Aorta (tissue), 5 donors: ENCODE results near the gene TDRD15. TPM values are rescaled to one million over a fixed set of nuclear protein-coding genes. Genes with fewer than 3 reads are reported as not detected.
"Not testable (repeated sequence)": the region's sequence is repeated elsewhere in the genome, so short reads cannot be mapped to it uniquely, and the experiment has no call there.

Source experiments
- ATAC-seq: fragments of 200-7000 bp; cut with Tn5 transposase; one replicate; pipeline ENCODE4 v1.9.1; 2022; ENCODE audit warnings: moderate library complexity; ENCODE audit not compliant: low FRiP score
- DNase-seq, 2 donors: peaks; one replicate each; pipeline ENCODE4 v3.0.0-alpha.2; 2020
- H3K27ac ChIP-seq, 2 donors: one replicate each; pipeline ENCODE4 v1.5.1; 2013; ENCODE audit warnings: low read length in 2 of 2, mild to moderate bottlenecking in 2 of 2, moderate library complexity in 2 of 2, control low read depth in 1 of 2, inconsistent platforms in 1 of 2, low read depth in 1 of 2
- H3K27me3 ChIP-seq, 2 donors: one replicate each; pipeline ENCODE4 v1.6.1; 2013; ENCODE audit warnings: control low read depth in 1 of 2, low read length in 1 of 2, mild to moderate bottlenecking in 1 of 2, moderate library complexity in 1 of 2; ENCODE audit not compliant: insufficient read depth in 2 of 2, control insufficient read depth in 1 of 2
- H3K36me3 ChIP-seq, 2 donors: one replicate each; pipeline ENCODE4 v1.6.1; 2013; ENCODE audit warnings: control low read depth in 1 of 2, low read length in 1 of 2, mild to moderate bottlenecking in 1 of 2; ENCODE audit not compliant: insufficient read depth in 2 of 2, control insufficient read depth in 1 of 2
- H3K4me1 ChIP-seq, 2 donors: one replicate each; pipeline ENCODE4 v1.6.1; 2013; ENCODE audit warnings: low read length in 2 of 2, control low read depth in 1 of 2, mild to moderate bottlenecking in 1 of 2, moderate library complexity in 1 of 2; ENCODE audit not compliant: insufficient read depth in 2 of 2, control insufficient read depth in 1 of 2
- H3K4me3 ChIP-seq, 2 donors: one replicate each; pipeline ENCODE4 v1.5.1; 2013; ENCODE audit warnings: low read length in 2 of 2, control low read depth in 1 of 2, mild to moderate bottlenecking in 1 of 2
- H3K9me3 ChIP-seq: one replicate; pipeline ENCODE4 v1.6.1; 2013; ENCODE audit warnings: mild to moderate bottlenecking, low read length; ENCODE audit not compliant: control insufficient read depth
- WGBS, 2 donors: extraction: QIAGEN DNeasy Blood & Tissue Kit; methylation state at CpG; one replicate each; pipeline ENCODE4 v1.1.7; 2013; 5-methylcytosine and 5-hydroxymethylcytosine counted together
- intact Hi-C, 2 donors: fragments of 100-400 bp; cut with DNase I; formaldehyde crosslinking; loops; one replicate each; pipeline versions ENCODE4 v1.14.2 to v1.15.0; 2022
- polyA plus RNA-seq, 2 donors: library from polyadenylated mRNA; stranded (reverse); fragments of 200-250 nt; gene quantifications; one replicate each; pipeline ENCODE4 v1.2.3, GENCODE V29; 2013
- total RNA-seq, 2 donors: library from RNA; stranded (reverse); fragmentation: NEBNext Ultra II Directional; extraction: Animal tissue kit (Norgen Biotek cat#: 25700); gene quantifications; one replicate each; pipeline ENCODE4 v1.2.1, GENCODE V29; 2021
- donor health status: healthy with polysubstance abuse.
- donor health status: Bipolar disorder and iron deficiency.
- donor health status: DM: no; HTN: no; CAD: no.
- donor health status: DM: no; HTN: no; CAD: no.
- donor health status: DM: yes; HTN: yes; CAD: no.

TDRD15 gene
- total and polyA plus RNA-seq, 4 donors = 0.06 to 0.15 TPM; not detected in 2

DNA sequence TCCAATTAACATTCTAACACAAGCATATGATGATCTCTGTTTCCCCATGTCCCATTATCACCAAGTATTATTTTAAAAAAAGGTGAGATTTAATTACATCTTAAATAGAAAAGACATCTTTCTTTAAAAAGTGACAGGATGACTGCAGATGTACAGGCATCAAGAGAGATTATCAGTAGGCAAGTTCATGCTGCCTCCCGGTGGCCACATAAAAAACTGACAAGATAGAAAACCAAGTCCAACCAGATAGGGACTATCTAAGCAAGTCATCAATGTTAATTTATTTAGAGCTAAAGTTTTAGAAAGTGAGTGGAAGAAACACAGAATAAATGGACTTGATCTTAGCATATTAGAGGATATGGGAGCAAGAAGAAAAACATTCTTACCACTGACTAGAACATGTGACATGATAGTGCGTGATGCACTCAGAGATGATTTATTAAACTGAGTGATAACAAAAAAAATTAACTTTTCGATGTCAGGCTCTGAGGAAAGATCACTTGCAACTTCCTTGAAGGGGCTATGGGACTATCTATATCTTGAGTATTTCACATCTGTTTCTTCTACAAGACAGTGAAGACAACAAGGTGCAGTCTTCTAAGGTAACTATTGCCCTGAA lies 5.4 kb upstream of the TDRD15 start:
- Histone ChIP-seq H3K27ac (no peak overlapping the region), H3K4me1 (no peaks in the 10 kb centered on the region), H3K27me3 (no peaks in the 10 kb centered on the region), H3K4me3 (no peak overlapping the region), H3K9me3 (no peaks in the 10 kb centered on the region), H3K36me3 (no peaks in the 10 kb centered on the region)
- 45 to 51% methylated on average over 3 of the region's 3 CpGs for WGBS, 2 donors
- ATAC-seq = no peak
- intact Hi-C loops = loop anchor here (1.0 to 5.0 kb wide), 3 partner anchors 75 to 456 kb away; no protein-coding TSS in a partner anchor
- DNase-seq = no peak

DNA sequence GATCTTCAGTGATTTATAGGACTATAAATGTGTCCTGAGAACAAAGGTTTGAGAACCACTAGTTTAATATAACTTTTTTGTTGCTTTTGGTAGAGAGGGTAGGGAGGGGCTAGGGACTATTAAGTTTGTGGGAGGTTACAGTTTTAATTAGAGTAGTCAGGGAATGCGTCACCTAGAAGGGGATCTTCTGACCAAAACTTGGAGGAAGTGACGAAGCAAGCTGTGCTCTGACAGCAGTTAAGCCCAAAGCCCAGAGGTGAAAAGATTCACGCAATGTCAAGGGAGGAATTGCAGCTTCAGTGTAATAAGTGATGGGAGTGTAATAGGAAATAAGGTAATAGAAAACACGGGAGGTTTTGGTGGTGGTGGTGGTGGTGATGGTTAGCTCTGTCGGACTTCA lies 8.1 kb downstream of the TDRD15 start:
- WGBS, 2 donors = 58 to 72% methylated on average over 5 of the region's 5 CpGs
- ATAC-seq (no peak), DNase-seq (no peak)
- intact Hi-C loops = no loop called here
- no peaks in the 10 kb centered on the region for H3K9me3 ChIP-seq
- H3K36me3 ChIP-seq = no peaks in the 10 kb centered on the region
- no peaks in the 10 kb centered on the region for H3K4me1 ChIP-seq
- H3K4me3 ChIP-seq = no peak overlapping the region
- no peak overlapping the region for H3K27ac ChIP-seq
- H3K27me3 ChIP-seq = no peaks in the 10 kb centered on the region

DNA sequence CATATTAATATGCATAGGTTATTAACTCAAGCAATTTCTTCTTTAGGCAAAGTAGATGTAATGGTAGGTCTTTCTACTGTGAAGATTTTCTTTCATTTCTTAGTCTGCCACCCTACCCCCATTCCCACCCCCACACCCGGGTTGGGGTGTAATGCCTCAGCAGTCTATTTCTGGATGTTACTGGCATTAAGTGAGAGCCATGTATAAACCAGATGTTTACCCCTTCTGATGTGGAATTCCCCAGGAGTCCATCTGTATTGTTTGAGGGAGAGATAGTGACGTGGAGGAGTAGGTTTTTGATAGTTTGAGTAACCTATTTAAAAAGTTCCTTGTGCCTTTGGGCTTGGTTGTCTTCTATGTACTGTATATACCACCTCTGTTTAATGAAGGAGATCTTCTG lies 11.8 kb downstream of the TDRD15 start:
- Histone ChIP-seq H3K4me3 (no peak overlapping the region), H3K27ac (no peak overlapping the region), H3K36me3 (no peaks in the 10 kb centered on the region), H3K27me3 (no peaks in the 10 kb centered on the region), H3K9me3 (no peaks in the 10 kb centered on the region), H3K4me1 (no peaks in the 10 kb centered on the region)
- intact Hi-C loops = no loop called here
- ATAC-seq = no peak
- DNase-seq = no peak
- 76 to 80% methylated on average over 2 of the region's 2 CpGs for WGBS, 2 donors

DNA sequence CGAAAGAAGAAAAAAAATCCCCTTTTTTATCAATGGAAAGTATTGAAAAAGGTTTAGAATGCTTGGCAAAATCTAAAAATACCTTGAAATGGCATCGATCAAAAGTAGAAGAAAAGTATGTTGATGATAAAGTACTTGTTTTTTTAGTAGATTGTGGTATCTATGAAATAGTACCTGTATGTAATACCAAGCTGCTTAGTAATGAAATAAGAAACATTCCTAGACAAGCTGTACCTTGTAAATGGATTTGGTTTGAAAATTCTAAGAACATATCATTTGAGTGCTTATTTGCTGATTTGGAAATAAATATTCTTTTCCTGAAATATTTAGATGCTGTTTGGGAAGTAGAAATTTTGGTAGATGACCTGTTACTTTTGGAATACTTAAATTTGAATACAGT lies 18.4 kb downstream of the TDRD15 start:
- ATAC-seq = no peak
- no peak for DNase-seq
- 66 to 67% methylated on average over 2 of the region's 2 CpGs for WGBS, 2 donors

DNA sequence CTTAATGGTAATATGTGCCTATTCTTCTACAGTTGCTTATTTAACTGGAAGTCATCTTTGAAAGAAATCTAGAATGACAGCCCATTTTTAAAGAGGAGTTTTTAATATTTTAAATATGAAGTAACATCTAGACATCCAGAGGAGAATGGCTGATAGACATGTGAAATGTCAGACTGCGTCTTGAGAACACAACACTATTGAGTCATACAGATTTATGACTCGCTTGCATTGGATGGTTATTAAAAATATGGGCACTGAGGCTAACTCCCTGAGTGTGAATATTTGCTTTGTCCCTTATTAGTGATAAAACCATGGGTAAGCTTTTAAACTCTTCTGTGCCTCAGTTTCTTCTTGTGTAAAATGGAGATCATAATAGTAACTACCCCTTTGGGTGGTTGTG lies 22.9 kb downstream of the TDRD15 start:
- H3K4me1 ChIP-seq = no peaks in the 10 kb centered on the region
- H3K27ac ChIP-seq = no peak overlapping the region
- H3K27me3 ChIP-seq = no peaks in the 10 kb centered on the region
- no peak overlapping the region for H3K4me3 ChIP-seq
- ATAC-seq (no peak), DNase-seq (no peak)
- H3K36me3 ChIP-seq = no peaks in the 10 kb centered on the region
- intact Hi-C loops = no loop called here
- 57 to 76% methylated on average over 2 of the region's 2 CpGs for WGBS, 2 donors
- H3K9me3 ChIP-seq = no peaks in the 10 kb centered on the region

More for the DNA sequence above, 18.4 kb downstream of the TDRD15 start:
- H3K36me3 ChIP-seq = no peaks in the 10 kb centered on the region
- intact Hi-C loops = no loop called here
- H3K27me3 ChIP-seq = no peaks in the 10 kb centered on the region
- H3K9me3 ChIP-seq = no peaks in the 10 kb centered on the region
- H3K4me1 ChIP-seq = no peaks in the 10 kb centered on the region
- H3K27ac ChIP-seq = no peak overlapping the region
- no peak overlapping the region for H3K4me3 ChIP-seq

DNA sequence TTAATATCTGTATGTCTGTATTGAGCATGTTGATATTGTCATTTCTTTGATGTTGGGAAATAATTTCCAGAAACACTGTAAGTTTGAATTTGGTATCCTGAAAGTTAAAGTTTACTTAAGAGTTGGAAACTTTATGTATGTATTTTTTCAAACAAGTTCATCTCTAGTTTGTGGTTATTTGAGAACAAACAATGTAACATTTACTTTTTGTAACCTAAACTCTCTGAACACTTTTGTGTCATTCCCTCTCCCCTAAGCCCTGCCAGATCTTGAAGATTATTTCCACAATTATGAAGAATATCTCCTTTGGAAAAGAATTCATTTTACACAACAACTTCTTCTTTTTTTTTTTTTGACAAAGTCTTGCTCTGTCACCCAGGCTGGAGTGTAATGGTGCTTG lies 24.9 kb downstream of the TDRD15 start:
- Histone ChIP-seq H3K9me3 (no peaks in the 10 kb centered on the region), H3K27ac (no peak overlapping the region), H3K27me3 (no peaks in the 10 kb centered on the region), H3K4me3 (no peak overlapping the region), H3K36me3 (no peaks in the 10 kb centered on the region), H3K4me1 (no peaks in the 10 kb centered on the region)
- intact Hi-C loops = no loop called here
- ATAC-seq (no peak), DNase-seq (no peak)

DNA sequence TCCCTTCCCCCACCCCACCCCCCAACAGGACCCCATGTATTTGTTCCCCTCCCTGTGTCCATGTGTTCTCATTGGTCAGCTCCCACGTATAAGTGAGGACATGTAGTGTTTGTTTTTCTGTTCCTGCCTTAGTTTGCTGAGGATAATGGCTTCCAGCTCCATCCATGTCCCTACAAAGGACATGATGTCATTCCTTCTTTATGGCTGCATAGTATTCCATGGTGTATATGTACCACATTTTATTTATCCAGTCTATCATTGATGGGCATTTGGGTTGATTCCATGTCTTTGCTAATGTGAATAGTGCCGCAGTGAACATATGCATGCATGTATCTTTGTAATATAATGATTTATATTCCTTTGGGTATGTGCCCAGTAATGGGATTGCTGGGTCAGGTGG lies 27.5 kb downstream of the TDRD15 start:
- H3K36me3 ChIP-seq, intact Hi-C loops, H3K4me1 ChIP-seq, ATAC-seq, H3K9me3 ChIP-seq, H3K27me3 ChIP-seq, DNase-seq, H3K27ac ChIP-seq, H3K4me3 ChIP-seq: not testable (repeated sequence)
- WGBS, 2 donors = 59 to 64% methylated on average over 2 of the region's 2 CpGs

DNA sequence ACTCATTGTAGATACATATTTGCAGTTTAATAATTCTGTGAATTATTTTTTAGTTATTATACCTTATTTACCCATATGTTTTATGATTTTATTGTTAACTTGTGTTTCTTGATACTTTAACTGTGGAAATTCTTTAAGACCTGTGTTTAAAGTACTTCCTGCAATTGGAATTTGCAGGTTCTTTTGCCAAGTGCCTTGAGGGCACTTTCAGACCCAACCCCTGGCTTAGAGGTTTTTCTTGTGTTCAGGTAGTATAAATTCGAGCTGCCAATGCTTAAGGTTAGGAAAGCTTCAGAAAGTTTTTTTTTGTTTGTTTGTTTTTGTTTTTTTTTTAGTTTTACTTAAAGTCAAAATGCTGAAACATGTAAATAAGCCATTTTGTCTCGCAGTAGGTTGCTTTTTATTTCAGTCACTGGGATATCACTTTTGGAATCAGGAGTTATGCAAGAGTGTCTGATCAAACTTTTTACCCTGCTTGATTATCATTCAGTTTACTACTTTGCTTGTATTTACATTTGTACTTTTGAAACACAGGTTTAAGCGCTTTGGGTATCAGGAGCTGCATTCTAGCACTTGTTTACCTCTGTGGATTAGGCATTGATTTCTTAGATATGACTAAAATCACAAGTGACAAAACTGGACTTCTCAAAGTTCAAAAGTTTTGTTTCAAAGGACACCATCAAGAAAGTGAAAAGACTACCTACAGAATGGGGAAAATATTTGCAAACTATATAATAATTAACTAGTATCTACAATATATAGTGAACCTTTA lies 31.8 kb downstream of the TDRD15 start:
- ATAC-seq (no peak), DNase-seq (no peak)
- no peaks in the 10 kb centered on the region for H3K4me1 ChIP-seq
- WGBS, 2 donors = 41 to 58% methylated on average over 3 of the region's 3 CpGs
- no peak overlapping the region for H3K4me3 ChIP-seq
- H3K27ac ChIP-seq = no peak overlapping the region
- H3K27me3 ChIP-seq = no peaks in the 10 kb centered on the region
- no peaks in the 10 kb centered on the region for H3K36me3 ChIP-seq
- intact Hi-C loops = no loop called here
- H3K9me3 ChIP-seq = no peaks in the 10 kb centered on the region

DNA sequence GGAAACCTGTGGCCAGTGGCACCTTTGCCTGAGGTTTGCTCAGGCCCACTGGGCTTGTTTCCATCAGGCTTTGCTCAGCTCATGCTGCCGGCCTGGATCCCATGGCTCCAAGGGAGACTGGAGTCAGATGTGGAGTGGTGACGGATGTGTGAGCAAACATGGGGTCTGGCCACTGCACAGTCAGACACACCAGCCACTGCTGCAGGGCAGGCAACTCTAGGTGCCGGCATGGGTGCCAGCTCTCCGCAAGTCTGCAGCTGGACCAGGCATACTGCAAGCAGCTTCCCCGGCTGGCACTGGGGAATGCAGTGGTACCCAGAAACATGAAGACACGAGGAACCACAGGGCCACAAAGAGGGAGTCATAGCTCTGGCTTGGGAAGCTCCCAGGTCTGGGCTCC lies 37.4 kb downstream of the TDRD15 start:
- ATAC-seq = no peak
- WGBS, 2 donors = 94 to 95% methylated on average over 6 of the region's 6 CpGs
- Histone ChIP-seq H3K4me1 (no peaks in the 10 kb centered on the region), H3K27ac (no peak overlapping the region), H3K9me3 (no peaks in the 10 kb centered on the region), H3K36me3 (no peaks in the 10 kb centered on the region), H3K4me3 (no peak overlapping the region), H3K27me3 (no peaks in the 10 kb centered on the region)
- intact Hi-C loops = no loop called here
- DNase-seq = no peak
